B cell (primary cell): Measurements from ENCODE around the gene KIF17. TPM values are rescaled to one million over a fixed set of nuclear protein-coding genes. Genes with fewer than 3 reads are reported as not detected.
A peak's percentile ranks its signal among the peaks of the same experiment; 100 is the strongest.
"Not testable (repeated sequence)": the region's sequence is repeated elsewhere in the genome, so short reads cannot be mapped to it uniquely, and the experiment has no call there.

Experiments used
- ATAC-seq: fragments of 200-7000 bp; cut with Tn5 transposase; one replicate; pipeline ENCODE4 v1.10.0; 2021; ENCODE audit warnings: low read depth, mild to moderate bottlenecking, moderate number of reproducible peaks, moderate library complexity
- CTCF ChIA-PET: fragments of 350-600 bp; sonication (Branson Sonifier 250); formaldehyde crosslinking; loops from one replicate; lab custom pipeline; 2021; ENCODE audit warnings: antibody characterized with exemption, inconsistent platforms; lab: Charles Lee
- POLR2A ChIA-PET: fragments of 350-600 bp; sonication (Branson Sonifier 250); formaldehyde crosslinking; loops from one replicate; lab custom pipeline; 2021; ENCODE audit warnings: antibody characterized with exemption; lab: Charles Lee
- DNase-seq: peaks from one replicate; pipeline ENCODE4 v3.0.0; 2013
- H2AFZ ChIP-seq: 2 replicates; pipeline ENCODE4 v1.6.1; 2012; ENCODE audit warnings: mild to moderate bottlenecking, low read depth, low read length; ENCODE audit not compliant: insufficient read depth, poor library complexity, severe bottlenecking
- H3K27ac ChIP-seq, 2 donors: 1 replicate in 1 of 2; 2 replicates in 1 of 2; pipeline ENCODE4 v1.5.1; 2012 to 2013; ENCODE audit warnings: low read length in 2 of 2, mild to moderate bottlenecking in 2 of 2, moderate library complexity in 1 of 2
- H3K27me3 ChIP-seq, 4 experiments: fragments of 200-600 bp in 1 of 4; sonication (generic) in 1 of 4; replicated peaks in 1 of 4; 1 replicate in 2 of 4; 2 replicates in 2 of 4; pipeline versions ENCODE4 v1.6.1 to v1.7.0; 2013 to 2016; ENCODE audit warnings: low read length in 3 of 4, mild to moderate bottlenecking in 2 of 4, mixed read lengths in 1 of 4, moderate library complexity in 1 of 4; ENCODE audit not compliant: insufficient read depth in 4 of 4, control insufficient read depth in 3 of 4; ENCODE audit errors: control extremely low read depth in 1 of 4
- H3K36me3 ChIP-seq, 2 experiments: replicated peaks in 1 of 2; 1 replicate in 1 of 2; 2 replicates in 1 of 2; pipeline versions ENCODE4 v1.6.1 to v1.7.1; 2013; ENCODE audit warnings: low read length in 1 of 2; ENCODE audit not compliant: insufficient read depth in 2 of 2, control insufficient read depth in 1 of 2; ENCODE audit errors: control extremely low read depth in 1 of 2, extremely low read depth in 1 of 2
- H3K4me1 ChIP-seq, 2 donors: fragments of 200-600 bp in 1 of 2; sonication (generic) in 1 of 2; 1 replicate in 1 of 2; 2 replicates in 1 of 2; pipeline versions ENCODE4 v1.5.1 to v1.6.1; 2013 to 2017; ENCODE audit warnings: low read length in 2 of 2; ENCODE audit not compliant: control insufficient read depth in 2 of 2, insufficient read depth in 2 of 2
- H3K4me2 ChIP-seq: replicated peaks from 2 replicates; pipeline ENCODE3; 2012; ENCODE audit warnings: mild to moderate bottlenecking, low read depth, low read length; ENCODE audit not compliant: poor library complexity, severe bottlenecking
- H3K4me3 ChIP-seq, 5 experiments: fragments of 200-600 bp in 1 of 5; sonication (generic) in 1 of 5; 1 replicate in 3 of 5; 2 replicates in 2 of 5; pipeline versions ENCODE4 v1.5.1 to v1.7.0; 2011 to 2016; ENCODE audit warnings: low read length in 4 of 5, mild to moderate bottlenecking in 4 of 5, low read depth in 2 of 5, control low read depth in 1 of 5, moderate library complexity in 1 of 5; ENCODE audit not compliant: insufficient read depth in 1 of 5; ENCODE audit errors: control extremely low read depth in 1 of 5, extremely low read depth in 1 of 5
- H3K79me2 ChIP-seq: fragments of 200-600 bp; sonication (generic); one replicate; pipeline ENCODE4 v1.6.0; 2016; ENCODE audit warnings: low read length; ENCODE audit not compliant: control insufficient read depth, insufficient read depth
- H3K9ac ChIP-seq: fragments of 200-600 bp; sonication (generic); 2 replicates; pipeline ENCODE4 v1.6.1; 2017; ENCODE audit warnings: mild to moderate bottlenecking, low read length, moderate library complexity
- H3K9me3 ChIP-seq, 3 donors: one replicate each; pipeline versions ENCODE4 v1.6.1 to v1.7.1; 2013; ENCODE audit warnings: low read length in 2 of 3; ENCODE audit not compliant: control insufficient read depth in 2 of 3, insufficient read depth in 1 of 3; ENCODE audit errors: control extremely low read depth in 1 of 3
- H4K20me1 ChIP-seq: 2 replicates; pipeline ENCODE4 v1.6.0; 2012; ENCODE audit warnings: mild to moderate bottlenecking, low read length; ENCODE audit not compliant: insufficient read depth, control insufficient read depth, poor library complexity, severe bottlenecking
- H3K27ac Mint-ChIP-seq: one replicate; pipeline ENCODE4 v1.8.0; 2021; ENCODE audit warnings: mixed read lengths
- H3K27me3 Mint-ChIP-seq: one replicate; pipeline ENCODE4 v1.8.0; 2021; ENCODE audit warnings: mixed read lengths
- H3K4me1 Mint-ChIP-seq: one replicate; pipeline ENCODE4 v1.8.0; 2021; ENCODE audit warnings: mixed read lengths
- H3K4me3 Mint-ChIP-seq: one replicate; pipeline ENCODE4 v1.8.0; 2021; ENCODE audit warnings: mixed read lengths
- H3K9me3 Mint-ChIP-seq: one replicate; pipeline ENCODE4 v1.8.0; 2022; ENCODE audit warnings: mixed read lengths; ENCODE audit not compliant: insufficient read depth
- EZH2 ChIP-seq: IDR thresholded peaks from 2 replicates; pipeline ENCODE4 v1.6.1; 2012; ENCODE audit warnings: borderline replicate concordance, low read depth, mild to moderate bottlenecking, moderate library complexity, low read length; ENCODE audit not compliant: insufficient read depth, poor library complexity, severe bottlenecking
- WGBS: methylation state at CpG from one replicate; pipeline ENCODE4 v1.1.5; 2013; ENCODE audit warnings: missing lambda C conversion rate; ENCODE audit not compliant: insufficient coverage; 5-methylcytosine and 5-hydroxymethylcytosine counted together
- intact Hi-C: fragments of 100-400 bp; cut with micrococcal nuclease; formaldehyde crosslinking; loops from one replicate; pipeline ENCODE4 v1.10.0; 2022
- polyA plus RNA-seq: library from polyadenylated mRNA; depleted of rRNA; stranded (reverse); fragments of >200 nt; gene quantifications from 2 replicates; pipeline ENCODE4 v1.2.3, GENCODE V29; 2012
- total RNA-seq, 2 donors: library from RNA; stranded (reverse); fragments of 120-200 nt in 1 of 2; gene quantifications; 1 replicate in 1 of 2; 2 replicates in 1 of 2; pipeline versions ENCODE4 v1.2.3 to v1.2.4, GENCODE V29; 2013 to 2022
- TF ChIP-seq, protein P1 (sequence below): fragments of 200-600 bp; IDR thresholded peaks from one replicate; pipeline ENCODE4 v1.8.0; 2022; ENCODE audit warnings: antibody characterized with exemption, mild to moderate bottlenecking

KIF17 gene
- total and polyA plus RNA-seq, 2 donors (not counting 1 experiment from before 2014, with no cell fraction given): not detected

DNA sequence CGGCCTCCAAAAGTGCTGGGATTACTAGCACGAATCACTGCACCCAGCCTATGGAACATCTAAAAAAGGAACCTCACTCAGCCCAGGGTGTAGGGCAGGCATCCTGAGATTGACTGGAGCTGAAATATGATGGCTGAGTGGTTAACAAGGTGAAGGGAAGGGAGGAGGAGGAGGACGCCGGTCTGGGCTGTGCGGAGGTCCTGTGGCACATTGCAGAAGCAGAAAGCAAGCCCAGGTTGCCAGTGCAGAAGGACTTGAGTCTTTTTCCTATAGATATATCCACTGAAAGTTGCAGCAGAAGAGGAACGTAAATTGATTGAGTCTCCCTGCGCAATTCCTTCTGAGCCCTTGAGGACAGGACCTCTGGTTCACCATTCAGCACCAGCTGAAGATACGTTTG lies 1.5 kb upstream of the KIF17 start:
- intact Hi-C loops: no loop called here
- Histone ChIP-seq H3K4me1 (peaks cover 7 to 9% of the 10 kb centered on the region in 2 donors), H3K9me3 (peaks cover 0 to 7% (median 0%) of the 10 kb centered on the region in 3 donors), H3K27ac (no peak overlapping the region), H4K20me1 (no peaks in the 10 kb centered on the region), H3K27me3 (peaks cover 0 to 36% (median 13%) of the 10 kb centered on the region in 4 experiments), H3K36me3 (no peaks in the 10 kb centered on the region), H3K4me3 (no peak overlapping the region), H3K79me2 (no peaks in the 10 kb centered on the region), H2AFZ (no peak overlapping the region), H3K9ac (no peak overlapping the region), H3K4me2 (no peak overlapping the region)
- Mint-ChIP-seq H3K4me3 (peak overlapping the region; percentile 79), H3K27ac (no peak overlapping the region), H3K9me3 (no peaks in the 10 kb centered on the region), H3K27me3 (peaks cover 21% of the 10 kb centered on the region), H3K4me1 (peaks cover 10% of the 10 kb centered on the region)
- POLR2A ChIA-PET: no interaction called here
- CTCF ChIA-PET: interaction anchor here (1.4 kb wide), 1 partner anchor 649 kb away, joined by 3 read pairs; no protein-coding TSS in a partner anchor
- no peak for ATAC-seq
- WGBS: 87% methylated on average over 3 of the region's 8 CpGs
- DNase-seq: no peak
- TF ChIP-seq, protein P1, sequence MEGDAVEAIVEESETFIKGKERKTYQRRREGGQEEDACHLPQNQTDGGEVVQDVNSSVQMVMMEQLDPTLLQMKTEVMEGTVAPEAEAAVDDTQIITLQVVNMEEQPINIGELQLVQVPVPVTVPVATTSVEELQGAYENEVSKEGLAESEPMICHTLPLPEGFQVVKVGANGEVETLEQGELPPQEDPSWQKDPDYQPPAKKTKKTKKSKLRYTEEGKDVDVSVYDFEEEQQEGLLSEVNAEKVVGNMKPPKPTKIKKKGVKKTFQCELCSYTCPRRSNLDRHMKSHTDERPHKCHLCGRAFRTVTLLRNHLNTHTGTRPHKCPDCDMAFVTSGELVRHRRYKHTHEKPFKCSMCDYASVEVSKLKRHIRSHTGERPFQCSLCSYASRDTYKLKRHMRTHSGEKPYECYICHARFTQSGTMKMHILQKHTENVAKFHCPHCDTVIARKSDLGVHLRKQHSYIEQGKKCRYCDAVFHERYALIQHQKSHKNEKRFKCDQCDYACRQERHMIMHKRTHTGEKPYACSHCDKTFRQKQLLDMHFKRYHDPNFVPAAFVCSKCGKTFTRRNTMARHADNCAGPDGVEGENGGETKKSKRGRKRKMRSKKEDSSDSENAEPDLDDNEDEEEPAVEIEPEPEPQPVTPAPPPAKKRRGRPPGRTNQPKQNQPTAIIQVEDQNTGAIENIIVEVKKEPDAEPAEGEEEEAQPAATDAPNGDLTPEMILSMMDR: no peak
- TF ChIP-seq EZH2: no peak

DNA sequence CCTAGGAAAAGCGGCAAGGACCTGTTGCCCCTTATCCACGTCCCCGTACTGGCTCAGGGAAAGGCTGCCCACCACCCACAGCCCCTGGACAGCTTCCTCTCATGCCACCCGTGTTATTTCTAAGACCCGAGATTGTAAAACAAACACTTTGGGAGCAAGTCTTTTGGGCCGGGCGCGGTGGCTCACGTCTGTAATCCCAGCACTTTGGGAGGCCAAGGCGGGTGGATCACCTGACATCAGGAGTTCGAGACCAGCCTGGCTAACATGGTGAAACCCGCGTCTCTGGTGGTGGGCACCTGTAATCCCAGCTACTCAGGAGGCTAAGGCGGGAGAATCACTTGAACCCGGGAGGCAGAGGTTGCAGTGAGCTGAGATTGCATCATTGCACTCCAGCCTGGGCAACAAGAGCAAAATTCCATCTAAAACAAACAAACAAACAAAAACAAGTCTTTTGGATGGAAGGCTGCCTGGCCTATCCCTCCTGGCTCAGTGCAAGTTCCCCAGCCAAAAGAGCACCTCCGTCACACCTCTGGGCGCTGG lies 606 bp upstream of the KIF17 start:
- H3K4me1 ChIP-seq, intact Hi-C loops, H3K9me3 ChIP-seq, H2AFZ ChIP-seq, H3K36me3 ChIP-seq, H3K79me2 ChIP-seq, ATAC-seq, DNase-seq, H3K27ac ChIP-seq, H4K20me1 ChIP-seq, H3K9me3 Mint-ChIP-seq: not testable (repeated sequence)
- H3K27me3 ChIP-seq: peaks cover 0 to 37% (median 13%) of the 10 kb centered on the region in 4 experiments
- POLR2A ChIA-PET: interaction anchor here (0.6 to 1.3 kb wide), 2 partner anchors 57 to 441 kb away, joined by 3 read pairs; partner anchors contain the start of gene DDOST
- 69% methylated on average over 17 of the region's 17 CpGs for WGBS
- H3K4me3 ChIP-seq: peak overlapping the region in 4 of 5 experiments; percentile 21 to 52 (median 30)
- Mint-ChIP-seq H3K4me1 (peaks cover 10% of the 10 kb centered on the region), H3K27ac (peak overlapping the region; percentile 67), H3K4me3 (peak overlapping the region; percentile 79), H3K27me3 (peaks cover 21% of the 10 kb centered on the region)
- H3K4me2 ChIP-seq: peak overlapping the region; percentile 80
- CTCF ChIA-PET: interaction anchor here (1.9 kb wide), 1 partner anchor 22 kb away, joined by 5 read pairs; no protein-coding TSS in a partner anchor
- H3K9ac ChIP-seq: peak overlapping the region; percentile 47
